Measurements from ENCODE around the gene MAP3K5. TPM values are rescaled to one million over a fixed set of nuclear protein-coding genes. Genes with fewer than 3 reads are reported as not detected.

Gene MAP3K5
- total and polyA plus RNA-seq, 2 of the 8 experiments (the other 6 are each of a cell fraction or from before 2014, with no cell fraction given) = 0.63 to 2.6 TPM

DNA sequence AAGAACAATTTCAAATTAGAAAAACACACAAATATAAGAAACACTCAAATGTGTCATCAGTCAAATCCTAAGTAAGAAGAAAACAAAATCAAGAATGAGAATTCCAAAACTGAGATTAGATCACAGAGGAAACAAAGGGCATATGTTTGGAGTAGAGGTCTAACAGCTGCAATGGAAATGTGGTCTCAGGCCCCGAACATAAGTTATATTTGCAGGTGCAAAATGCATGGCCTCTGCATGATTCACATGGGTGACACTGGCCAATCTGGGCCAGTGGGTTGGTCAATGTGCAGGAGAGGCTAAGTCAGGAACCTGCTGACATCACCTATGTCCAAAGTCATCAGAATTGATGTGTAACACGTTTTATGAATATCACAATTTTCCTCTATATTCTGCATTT lies 133.6 kb downstream of the MAP3K5 start (continued):
- TF ChIP-seq HDAC2 (IDR thresholded peaks at IDR 0.05; ENCODE audit: borderline replicate concordance in 1 of 2, low read depth in 2 of 2, low read length in 2 of 2) (no peak), BRCA1 (IDR thresholded peaks at IDR 0.05; ENCODE audit: low read depth, low read length) (no peak), KDM5A (IDR thresholded peaks at IDR 0.05; ENCODE audit: low read length) (no peak), CTBP2 (IDR thresholded peaks at IDR 0.05; ENCODE audit: borderline replicate concordance, insufficient read depth, insufficient read length, low read length) (no peak), SIRT6 (IDR thresholded peaks at IDR 0.05; ENCODE audit: low read length) (no peak), TAF7 (optimal IDR thresholded peaks at IDR 0.05; ENCODE audit: borderline replicate concordance, low read depth, low read length) (no peak), TEAD4 (IDR thresholded peaks at IDR 0.05; ENCODE audit: low read depth, low read length) (no peak), CHD7 (IDR thresholded peaks at IDR 0.05; ENCODE audit: insufficient replicate concordance, low read length) (no peak), KDM4A (IDR thresholded peaks at IDR 0.05; ENCODE audit: low read depth, low read length, severe bottlenecking) (no peak)

Data from H1 (cell line).